Mononuclear cell (primary cell): ENCODE results near the gene TEKT5. TPM values are rescaled to one million over a fixed set of nuclear protein-coding genes. Genes with fewer than 3 reads are reported as not detected.

Experiments
- H3K27me3 ChIP-seq: 2 replicates; pipeline ENCODE4 v1.6.0; 2011; ENCODE audit warnings: low read length, control low read depth; ENCODE audit not compliant: insufficient read depth
- H3K4me1 ChIP-seq: 2 replicates; pipeline ENCODE4 v1.5.1; 2011; ENCODE audit warnings: mild to moderate bottlenecking, low read length, control low read depth; ENCODE audit not compliant: insufficient read depth
- H3K4me3 ChIP-seq: 2 replicates; pipeline ENCODE4 v1.5.1; 2011; ENCODE audit warnings: mild to moderate bottlenecking, low read length, moderate library complexity
- H3K9me3 ChIP-seq: 2 replicates; pipeline ENCODE4 v1.5.1; 2011; ENCODE audit warnings: low read depth, mild to moderate bottlenecking, control low read depth, low read length
- total RNA-seq: library from RNA; depleted of rRNA; stranded (reverse); fragments of >200 nt; gene quantifications from one replicate; pipeline ENCODE4 v1.2.3, GENCODE V29; 2012

The TEKT5 gene
- total RNA-seq, 1 donor: not detected

- H3K9me3 ChIP-seq: no peaks in the 10 kb centered on the region
- no peaks in the 10 kb centered on the region for H3K27me3 ChIP-seq
- no peak overlapping the region for H3K4me3 ChIP-seq
- peaks cover 5% of the 10 kb centered on the region for H3K4me1 ChIP-seq
Observed at GRCh38 chr16:10601444-10602408, 93.0 kb downstream of the TEKT5 start.

DNA sequence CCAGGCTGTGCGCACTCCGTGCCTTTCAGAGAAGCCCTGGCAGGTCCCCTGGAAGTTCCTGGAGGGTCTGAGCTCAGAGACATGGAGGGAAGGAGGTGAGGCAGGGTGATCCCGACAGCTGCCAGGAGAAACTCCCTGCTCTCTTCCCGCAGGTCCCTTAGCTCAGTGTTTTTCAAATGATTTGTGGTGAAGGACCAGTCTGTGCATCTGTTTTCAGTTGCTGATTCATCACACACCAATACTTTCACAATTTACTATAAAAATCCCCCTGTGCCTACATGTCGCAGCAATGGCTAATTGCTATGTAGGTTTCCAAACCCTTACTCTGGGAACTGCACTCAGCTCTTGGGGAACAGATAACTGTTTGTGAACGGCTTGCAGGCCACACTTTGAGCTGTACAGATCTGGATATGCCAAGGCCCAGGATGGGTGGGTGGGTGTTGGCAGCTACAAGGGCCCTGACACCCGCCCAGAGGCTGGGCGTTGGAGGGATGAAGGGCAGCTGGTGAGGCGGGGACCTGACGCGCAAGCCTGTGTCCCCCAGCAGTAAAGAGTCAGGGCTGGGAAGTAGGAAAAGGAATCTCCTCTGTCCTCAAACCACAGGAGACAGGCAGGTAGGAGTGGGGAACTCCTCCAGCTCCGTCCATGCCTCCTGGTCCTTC is 93.8 kb downstream of the TEKT5 start:
- H3K9me3 ChIP-seq: no peaks in the 10 kb centered on the region
- H3K27me3 ChIP-seq: no peaks in the 10 kb centered on the region
- peaks cover 5% of the 10 kb centered on the region for H3K4me1 ChIP-seq
- no peak overlapping the region for H3K4me3 ChIP-seq

DNA sequence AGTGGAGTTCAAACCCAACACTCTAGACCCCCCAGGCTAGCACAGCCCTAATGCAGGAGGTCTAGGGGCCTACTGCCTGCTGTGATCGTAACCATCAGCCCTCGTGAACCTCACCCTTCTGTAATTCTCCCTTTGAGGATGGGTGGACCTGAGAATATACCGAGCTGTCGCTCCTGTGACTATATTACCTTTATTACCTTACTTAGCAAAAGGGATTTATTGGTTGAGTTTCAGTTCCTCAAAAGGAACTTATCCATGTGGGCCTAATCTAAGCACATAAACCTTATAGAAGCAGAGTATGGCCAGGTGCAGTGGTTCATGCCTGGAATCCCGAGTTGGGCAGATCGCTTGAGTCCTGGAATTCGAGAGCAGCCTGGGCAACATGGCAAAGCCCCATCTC is 95.1 kb downstream of the TEKT5 start:
- Histone ChIP-seq H3K27me3 (no peaks in the 10 kb centered on the region), H3K9me3 (no peaks in the 10 kb centered on the region), H3K4me3 (no peak overlapping the region), H3K4me1 (peaks cover 5% of the 10 kb centered on the region)

DNA sequence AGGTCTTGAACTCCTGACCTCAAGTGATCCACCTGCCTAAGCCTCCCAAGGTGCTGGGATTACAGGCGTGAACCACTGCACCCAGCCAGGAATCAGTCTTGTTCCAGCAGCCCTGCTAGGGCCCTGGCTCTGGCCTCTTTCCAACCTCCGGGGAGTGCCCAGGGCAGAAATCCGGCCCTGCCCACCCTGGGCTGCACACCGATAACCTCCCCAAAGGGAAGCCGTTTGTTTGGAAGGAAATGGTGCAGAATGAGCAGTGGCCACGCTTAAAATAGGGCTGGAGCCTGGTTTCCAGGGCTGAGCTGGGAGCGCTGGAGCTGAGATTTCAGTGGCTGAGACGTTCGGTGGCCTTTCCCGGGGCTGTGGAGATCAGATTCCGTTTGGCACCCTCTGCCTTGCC is 96.6 kb downstream of the TEKT5 start:
- H3K4me1 ChIP-seq: peaks cover 5% of the 10 kb centered on the region
- H3K27me3 ChIP-seq: no peaks in the 10 kb centered on the region
- H3K4me3 ChIP-seq: no peak overlapping the region
- H3K9me3 ChIP-seq: no peaks in the 10 kb centered on the region

- Histone ChIP-seq H3K27me3 (no peaks in the 10 kb centered on the region), H3K4me1 (peaks cover 5% of the 10 kb centered on the region), H3K4me3 (no peak overlapping the region), H3K9me3 (no peaks in the 10 kb centered on the region)
Observed at GRCh38 chr16:10597187-10597601, 97.5 kb downstream of the TEKT5 start.

- peaks cover 4% of the 10 kb centered on the region for H3K4me1 ChIP-seq
- no peaks in the 10 kb centered on the region for H3K27me3 ChIP-seq
- no peaks in the 10 kb centered on the region for H3K9me3 ChIP-seq
- H3K4me3 ChIP-seq: no peak overlapping the region
Observed at GRCh38 chr16:10594312-10594950, 100.3 kb downstream of the TEKT5 start.

DNA sequence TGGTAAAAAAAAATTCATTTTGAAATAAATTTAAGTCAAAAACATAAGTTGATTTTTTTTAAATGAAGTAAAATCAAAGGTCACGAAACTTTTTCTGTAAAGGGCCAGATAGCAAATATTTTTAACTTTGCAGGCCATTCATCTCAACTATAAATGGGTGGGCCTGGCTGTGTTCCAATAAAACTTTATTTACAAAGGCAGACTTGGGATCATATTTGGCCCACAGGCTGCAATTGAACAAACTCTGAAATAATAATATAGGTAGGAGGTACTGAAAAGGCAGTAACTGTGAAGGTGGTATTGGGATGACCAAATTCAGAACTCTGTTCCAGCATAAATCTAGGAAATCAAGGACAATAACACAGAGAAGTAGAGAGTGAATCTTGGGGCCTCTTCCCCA is 102.1 kb downstream of the TEKT5 start:
- no peaks in the 10 kb centered on the region for H3K27me3 ChIP-seq
- H3K9me3 ChIP-seq: no peaks in the 10 kb centered on the region
- H3K4me1 ChIP-seq: no peaks in the 10 kb centered on the region

GRCh38 chr16:10590342-10590741 is 104.4 kb downstream of the TEKT5 start:
- no peaks in the 10 kb centered on the region for H3K27me3 ChIP-seq
- H3K4me1 ChIP-seq: no peaks in the 10 kb centered on the region
- H3K4me3 ChIP-seq: no peak overlapping the region
- no peaks in the 10 kb centered on the region for H3K9me3 ChIP-seq

More for the DNA sequence above, 102.1 kb downstream of the TEKT5 start:
- no peak overlapping the region for H3K4me3 ChIP-seq

DNA sequence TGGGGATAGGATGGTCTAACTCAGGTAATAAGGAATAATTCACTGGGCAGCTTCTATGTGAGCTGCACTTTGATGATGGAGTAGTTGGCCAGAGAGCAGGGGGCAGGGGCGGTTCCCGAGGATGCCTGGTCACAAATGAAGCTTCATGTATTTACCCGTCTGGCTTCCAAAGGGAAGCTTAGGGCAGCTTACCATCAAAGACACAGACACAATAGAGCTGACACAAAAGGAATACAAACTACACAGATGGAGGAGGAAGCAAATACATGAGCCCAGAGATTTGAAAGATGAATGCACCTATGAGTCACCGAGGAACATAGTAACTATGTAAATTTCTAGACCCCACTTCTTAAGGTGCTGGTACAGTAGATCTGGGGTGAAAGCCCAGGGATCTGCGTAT is 105.6 kb downstream of the TEKT5 start:
- Histone ChIP-seq H3K4me1 (no peaks in the 10 kb centered on the region), H3K4me3 (no peak overlapping the region), H3K27me3 (no peaks in the 10 kb centered on the region), H3K9me3 (no peaks in the 10 kb centered on the region)

DNA sequence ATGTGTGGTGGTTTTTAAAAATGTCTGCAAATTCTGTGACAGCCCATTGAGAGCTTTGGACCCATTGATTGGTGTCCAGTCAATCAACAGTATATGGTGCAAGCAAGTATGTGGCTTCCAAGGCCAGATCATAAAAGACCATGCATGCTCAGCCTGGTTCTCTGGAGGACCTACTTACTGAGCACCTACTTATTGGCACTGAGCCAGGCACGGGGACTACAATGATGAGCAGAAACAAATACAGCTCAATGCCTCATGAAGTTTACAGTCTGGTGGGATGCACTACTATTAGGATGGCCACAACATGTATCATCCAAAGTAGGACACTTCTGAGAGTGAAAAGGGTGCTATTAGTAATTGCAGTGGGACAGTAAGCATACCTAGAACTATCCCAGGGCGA is 107.1 kb downstream of the TEKT5 start:
- Histone ChIP-seq H3K4me3 (no peak overlapping the region), H3K27me3 (peaks cover 7% of the 10 kb centered on the region), H3K9me3 (no peaks in the 10 kb centered on the region), H3K4me1 (no peaks in the 10 kb centered on the region)

- H3K9me3 ChIP-seq: no peaks in the 10 kb centered on the region
- peaks cover 28% of the 10 kb centered on the region for H3K27me3 ChIP-seq
- H3K4me1 ChIP-seq: no peaks in the 10 kb centered on the region
- H3K4me3 ChIP-seq: no peak overlapping the region
Observed at GRCh38 chr16:10584981-10585438, 109.7 kb downstream of the TEKT5 start.

DNA sequence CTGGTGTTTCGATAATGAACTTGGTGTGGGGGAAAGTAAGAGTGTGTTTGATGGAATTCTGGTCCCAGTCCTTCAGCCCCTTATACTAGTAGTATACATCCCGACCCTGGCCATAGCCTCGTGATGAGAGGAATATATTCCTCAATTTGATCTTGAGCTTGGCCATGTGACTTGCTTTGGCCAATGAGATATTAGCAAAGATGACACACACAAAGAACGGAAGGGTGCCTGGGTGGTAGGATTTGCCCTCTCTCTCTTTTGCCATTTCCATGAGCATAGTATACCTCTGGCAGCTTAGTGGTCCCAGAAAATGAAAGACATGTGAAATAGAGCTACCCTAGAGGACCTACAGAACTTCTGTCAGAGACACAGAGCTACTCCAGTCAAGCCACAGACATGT is 111.5 kb downstream of the TEKT5 start:
- no peaks in the 10 kb centered on the region for H3K4me1 ChIP-seq
- H3K27me3 ChIP-seq: peaks cover 44% of the 10 kb centered on the region
- H3K9me3 ChIP-seq: no peaks in the 10 kb centered on the region
- H3K4me3 ChIP-seq: no peak overlapping the region

GRCh38 chr16:10581507-10581906 is 113.2 kb downstream of the TEKT5 start:
- Histone ChIP-seq H3K27me3 (peaks cover 44% of the 10 kb centered on the region), H3K4me3 (no peak overlapping the region), H3K4me1 (no peaks in the 10 kb centered on the region), H3K9me3 (no peaks in the 10 kb centered on the region)

DNA sequence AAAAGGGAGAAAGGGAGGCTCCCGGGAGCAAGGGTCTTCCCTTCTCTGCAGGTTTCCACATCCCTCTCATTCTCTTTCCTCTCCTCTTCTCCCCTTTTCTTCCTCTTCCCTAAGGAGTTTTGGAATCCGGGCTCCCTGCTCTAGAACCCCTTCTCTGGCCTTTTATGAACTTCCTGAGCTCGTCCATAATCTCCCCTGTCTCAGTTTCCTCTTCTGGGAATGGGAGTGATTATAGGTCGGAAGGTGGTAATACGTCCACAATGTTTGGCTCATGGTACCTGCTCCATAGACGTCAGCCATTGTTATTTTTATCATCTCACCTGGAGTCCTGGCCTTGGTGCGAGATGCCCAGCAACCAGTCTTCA is 113.9 kb downstream of the TEKT5 start:
- no peaks in the 10 kb centered on the region for H3K9me3 ChIP-seq
- H3K4me1 ChIP-seq: no peaks in the 10 kb centered on the region
- peaks cover 44% of the 10 kb centered on the region for H3K27me3 ChIP-seq
- H3K4me3 ChIP-seq: no peak overlapping the region
